Kidney tubule cell (primary cell): ENCODE results near the gene CDK11A.
"Not testable (repeated sequence)": the region's sequence is repeated elsewhere in the genome, so short reads cannot be mapped to it uniquely, and the experiment has no call there.

Experiments
- DNase-seq: peaks from one replicate; pipeline ENCODE4 v3.0.0-alpha.2; 2018; ENCODE audit warnings: low spot score

The CDK11A gene

DNA sequence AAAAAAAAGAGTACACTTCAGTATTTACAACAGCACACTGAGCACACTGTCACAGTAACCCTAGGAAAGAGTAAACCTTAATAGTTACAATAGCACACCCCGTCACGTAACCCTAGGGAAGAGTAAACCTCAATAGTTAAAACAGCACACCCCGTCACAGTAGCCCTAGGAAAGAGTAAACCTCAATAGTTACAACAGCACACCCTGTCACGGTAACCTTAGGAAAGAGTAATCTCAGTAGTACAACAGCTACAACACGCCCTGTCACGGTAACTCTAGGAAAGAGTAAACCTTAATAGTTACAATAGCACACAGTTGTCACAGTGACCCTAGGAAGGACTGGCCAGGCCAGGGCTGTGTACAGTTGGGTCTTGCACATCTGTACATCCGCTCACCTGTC is 3.0 kb downstream of the CDK11A start:
- no peak for DNase-seq

GRCh38 chr1:1715109-1715883 is 8.9 kb downstream of the CDK11A start:
- DNase-seq = not testable (repeated sequence)

DNA sequence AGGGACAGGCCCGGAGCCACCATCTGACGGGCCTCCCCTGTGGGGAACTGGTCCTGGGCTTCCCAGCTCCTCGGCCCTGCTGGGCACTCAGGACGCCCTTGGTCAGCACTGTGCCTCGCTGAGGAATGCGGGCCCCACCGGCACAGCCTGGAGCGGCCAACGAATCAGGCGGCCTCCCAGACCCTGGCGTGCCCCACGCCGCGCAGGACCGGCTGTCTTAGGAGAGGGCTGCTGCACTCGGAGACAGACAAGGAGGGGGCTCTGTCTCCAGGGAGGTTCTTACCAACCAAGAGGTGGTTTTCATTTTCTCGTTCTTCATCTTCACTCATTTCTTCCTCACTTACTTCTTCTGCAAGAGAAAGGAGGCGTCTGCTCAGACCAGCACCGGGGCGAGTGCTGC is 16.3 kb downstream of the CDK11A start:
- DNase-seq = not testable (repeated sequence)

DNA sequence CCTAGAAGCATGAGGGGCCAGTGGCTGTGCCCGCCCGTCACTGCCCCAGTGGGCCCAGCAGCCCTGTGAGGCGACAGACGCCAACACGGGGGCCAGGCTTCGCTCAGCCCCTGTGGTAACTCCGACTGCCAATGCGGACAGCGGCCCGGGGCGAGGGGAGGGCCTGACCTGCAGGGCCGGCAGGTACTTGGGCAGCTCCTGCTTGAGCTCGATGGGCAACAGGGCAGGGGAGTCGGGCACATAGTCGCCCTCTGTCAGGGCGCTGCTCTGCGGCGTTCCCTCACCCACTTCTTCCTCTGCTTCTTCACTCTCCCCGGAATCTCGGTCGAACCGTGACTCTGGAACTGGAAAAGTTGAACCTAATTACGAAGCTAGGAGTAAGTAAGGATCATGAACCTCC is 16.9 kb downstream of the CDK11A start:
- DNase-seq = not testable (repeated sequence)

- DNase-seq = not testable (repeated sequence)
Observed at GRCh38 chr1:1705623-1706022, 18.5 kb downstream of the CDK11A start.

DNA sequence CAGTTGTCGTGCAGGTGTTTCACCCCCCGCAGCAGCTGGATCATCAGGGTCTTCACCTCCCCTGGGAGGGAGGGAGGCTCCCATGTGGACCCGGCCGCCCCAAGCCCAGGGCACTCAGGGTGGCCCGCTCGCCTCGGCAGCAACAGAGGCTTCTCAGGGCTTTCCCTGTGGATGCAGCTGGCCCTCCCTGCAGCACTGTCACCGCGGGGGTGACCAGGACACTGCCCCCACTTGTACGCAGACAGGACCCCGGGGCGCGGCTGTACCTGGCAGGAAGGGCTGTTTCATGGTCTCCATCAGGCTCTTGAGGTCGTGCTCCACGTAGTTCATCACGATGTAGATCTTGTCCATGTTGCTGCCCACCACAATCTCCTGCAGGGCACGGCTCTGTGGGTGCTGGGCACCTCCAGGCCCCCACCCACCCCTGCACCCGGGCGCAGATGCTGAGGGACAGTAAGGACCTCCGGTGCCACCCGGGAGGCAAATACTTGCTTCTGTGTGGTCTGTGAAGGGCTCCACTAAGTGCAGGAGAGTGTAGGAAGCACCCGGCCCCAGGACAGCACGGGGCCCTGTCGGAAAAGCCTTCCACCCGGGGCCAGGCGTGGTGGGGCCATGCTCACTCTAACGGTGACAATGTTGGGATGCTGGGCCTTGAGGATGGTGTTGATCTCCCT is 19.7 kb downstream of the CDK11A start:
- DNase-seq = not testable (repeated sequence)

DNA sequence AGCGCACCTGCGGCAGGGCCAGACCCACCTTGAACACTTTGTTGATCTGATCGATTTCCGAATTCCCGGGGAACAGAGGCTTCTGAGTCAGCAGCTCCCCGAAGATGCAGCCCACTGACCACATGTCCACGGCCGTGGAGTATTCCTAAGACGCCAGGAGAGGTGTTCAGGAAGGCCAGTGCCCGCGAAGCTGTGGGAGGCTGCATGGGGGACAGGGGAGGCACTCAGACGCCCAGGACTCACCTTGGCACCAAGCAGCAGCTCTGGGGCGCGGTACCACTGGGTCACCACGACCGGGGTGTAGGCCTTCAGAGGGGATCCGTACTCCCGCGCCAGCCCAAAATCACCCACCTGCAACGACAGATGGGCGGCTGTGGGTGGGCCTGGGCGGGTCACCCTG is 20.4 kb downstream of the CDK11A start:
- no peak for DNase-seq

DNA sequence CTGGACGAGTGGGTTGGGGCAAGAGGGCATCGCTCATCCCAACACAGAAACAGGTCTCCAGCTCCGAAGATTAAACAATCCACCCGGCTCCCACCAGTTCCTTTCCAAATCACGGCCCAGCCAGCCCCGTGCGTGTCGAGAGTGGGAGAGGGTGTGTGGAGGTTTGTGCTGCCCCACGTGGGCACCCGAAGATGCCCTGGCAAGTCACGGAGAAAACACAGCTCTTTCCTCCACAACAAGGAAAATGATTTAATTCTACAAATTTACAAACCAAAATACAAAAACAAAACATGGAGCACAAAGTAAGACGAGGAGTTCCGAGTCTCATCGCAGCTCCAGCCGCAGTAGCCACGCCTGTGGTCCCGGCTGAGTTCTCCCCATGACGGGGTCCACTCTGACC is 21.7 kb downstream of the CDK11A start:
- DNase-seq = not testable (repeated sequence)

- DNase-seq = not testable (repeated sequence)
Observed at GRCh38 chr1:1700557-1700956, 23.6 kb downstream of the CDK11A start.

DNA sequence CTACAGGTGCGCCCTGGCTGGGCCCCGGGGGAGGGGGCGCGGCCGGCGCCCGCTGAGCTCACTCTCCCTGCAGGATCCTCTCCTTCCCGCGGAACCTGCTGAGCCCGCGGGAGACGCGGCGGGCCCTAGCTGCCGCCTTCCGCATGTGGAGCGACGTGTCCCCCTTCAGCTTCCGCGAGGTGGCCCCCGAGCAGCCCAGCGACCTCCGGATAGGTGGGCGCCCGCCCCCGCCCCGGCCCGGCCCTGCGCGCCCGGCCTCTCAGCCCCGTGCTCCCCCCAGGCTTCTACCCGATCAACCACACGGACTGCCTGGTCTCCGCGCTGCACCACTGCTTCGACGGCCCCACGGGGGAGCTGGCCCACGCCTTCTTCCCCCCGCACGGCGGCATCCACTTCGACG is 24.1 kb downstream of the CDK11A start:
- not testable (repeated sequence) for DNase-seq

GRCh38 chr1:1699061-1699460 is 25.1 kb downstream of the CDK11A start:
- DNase-seq = not testable (repeated sequence)

GRCh38 chr1:1697358-1698183 is 26.6 kb downstream of the CDK11A start:
- not testable (repeated sequence) for DNase-seq

DNA sequence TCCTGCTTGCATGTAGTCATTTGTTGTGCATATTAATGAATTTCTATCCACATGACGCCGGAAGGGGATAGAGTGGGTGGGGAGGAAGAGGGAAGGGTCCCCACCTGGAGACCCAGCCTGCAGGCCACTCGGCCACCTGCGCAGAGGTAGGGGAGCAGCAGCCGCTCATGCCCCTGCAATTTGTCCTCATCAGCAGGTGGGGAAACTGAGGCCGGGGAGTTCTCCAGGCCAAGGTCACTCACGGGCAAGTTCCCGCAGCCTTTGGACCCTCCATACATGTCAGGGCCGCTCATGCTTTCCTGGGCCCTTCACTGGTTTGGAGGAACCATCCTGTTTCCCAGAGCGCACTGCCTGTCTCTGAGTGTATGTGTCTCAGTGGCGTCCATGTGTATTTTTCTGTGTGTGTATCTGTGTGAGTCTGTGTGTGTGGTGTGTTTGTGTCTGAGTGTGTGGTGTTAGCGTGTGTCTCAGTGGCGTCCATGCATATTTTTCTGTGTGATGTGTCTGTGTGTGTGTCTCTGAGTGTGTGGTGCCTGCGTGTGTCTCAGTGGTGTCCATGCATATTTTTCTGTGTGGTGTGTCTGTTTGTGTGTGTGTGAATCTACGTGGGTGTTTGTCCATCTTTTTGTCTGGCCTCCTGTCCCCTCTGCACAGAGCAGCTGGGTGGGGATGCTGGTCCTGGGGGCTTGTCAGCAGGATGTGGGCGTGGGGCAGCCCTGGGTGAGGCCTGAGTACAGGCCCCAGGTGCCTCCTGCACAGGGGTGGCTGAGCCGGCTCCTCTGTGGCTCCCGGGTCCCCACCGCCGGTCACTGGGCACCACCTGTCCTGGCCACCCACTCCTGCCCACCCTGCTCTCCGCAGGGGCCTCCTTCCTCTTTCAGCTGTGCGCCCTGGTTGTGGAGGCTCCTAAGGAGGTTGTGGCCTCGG is 27.5 kb downstream of the CDK11A start:
- not testable (repeated sequence) for DNase-seq

DNA sequence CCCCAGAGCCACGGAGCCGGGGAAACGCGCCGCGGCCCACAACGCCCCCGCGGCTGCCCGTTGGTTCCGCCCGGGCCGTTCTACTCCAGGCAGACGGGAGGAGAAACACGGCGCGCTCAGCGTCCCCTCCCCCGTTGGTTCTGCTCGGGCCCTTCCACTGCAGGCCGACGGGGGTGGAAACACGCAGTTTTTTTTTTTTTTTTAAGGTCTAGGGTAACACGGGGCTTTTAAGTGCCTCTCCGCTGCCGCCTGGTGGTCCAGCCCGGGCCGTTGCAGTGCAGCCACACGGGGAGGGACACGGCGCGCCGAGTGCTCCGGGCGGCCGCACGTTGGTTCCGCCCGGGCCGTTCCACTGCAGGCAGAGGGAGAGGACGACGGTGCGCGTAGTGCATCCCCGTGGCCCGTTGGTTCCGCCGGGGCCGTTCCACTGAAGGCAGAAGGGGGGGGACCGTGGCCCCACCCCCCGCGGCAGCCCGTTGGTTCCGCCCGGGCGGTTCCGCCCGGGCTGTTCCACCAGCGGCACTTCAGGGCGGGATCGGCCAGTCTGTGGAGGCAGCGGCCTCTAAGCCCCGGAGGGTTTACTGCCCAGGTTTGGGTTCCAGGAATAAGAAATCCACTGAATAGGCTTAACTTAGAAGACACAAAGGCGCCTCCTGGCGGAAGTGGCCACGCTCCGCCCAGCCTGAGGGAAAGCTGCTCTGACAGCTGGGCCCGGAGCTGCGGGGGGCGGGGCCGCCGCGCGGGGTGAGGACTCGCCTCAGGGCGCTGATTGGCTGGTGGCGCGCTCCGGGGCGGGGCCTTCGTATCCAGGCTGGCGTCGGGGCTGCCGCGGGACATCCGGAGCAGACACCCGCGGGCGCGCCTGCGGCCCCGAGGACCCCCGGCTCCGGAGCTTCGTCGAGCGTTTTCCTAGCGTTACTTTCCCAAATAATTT is 31.2 kb downstream of the CDK11A start, which contains the start of gene SLC35E2B:
Gene SLC35E2B, minus strand, starts transcription at position 82 of the 934 bp plus-strand sequence. CDS start 16,096 bp downstream, outside the sequence.
- peak; percentile 87 for DNase-seq

- peak; percentile 56 for DNase-seq
Observed at GRCh38 chr1:1692324-1692713, 31.8 kb downstream of the CDK11A start.

GRCh38 chr1:1691443-1691842 is 32.7 kb downstream of the CDK11A start:
- DNase-seq = not testable (repeated sequence)

DNA sequence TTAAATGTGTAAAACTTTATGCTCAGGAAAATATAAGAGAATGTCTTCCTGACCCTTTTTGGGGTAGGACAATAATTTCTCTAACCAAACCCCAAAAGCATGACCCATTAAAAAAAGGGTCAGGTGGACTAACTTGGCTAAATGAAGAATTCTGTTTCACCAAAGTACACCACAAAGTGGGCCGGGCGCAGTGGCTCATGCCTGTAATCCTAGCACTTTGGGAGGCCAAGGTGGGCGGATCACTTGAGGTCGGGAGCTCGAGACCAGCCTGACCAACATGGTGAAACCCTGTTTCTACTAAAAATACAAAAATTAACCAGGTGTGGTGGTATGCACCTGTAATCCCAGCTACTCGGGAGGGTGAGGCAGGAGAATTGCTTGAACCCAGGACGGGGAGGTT is 34.6 kb downstream of the CDK11A start:
- not testable (repeated sequence) for DNase-seq

- DNase-seq = no peak
Observed at GRCh38 chr1:1687846-1688245, 36.3 kb downstream of the CDK11A start.

DNA sequence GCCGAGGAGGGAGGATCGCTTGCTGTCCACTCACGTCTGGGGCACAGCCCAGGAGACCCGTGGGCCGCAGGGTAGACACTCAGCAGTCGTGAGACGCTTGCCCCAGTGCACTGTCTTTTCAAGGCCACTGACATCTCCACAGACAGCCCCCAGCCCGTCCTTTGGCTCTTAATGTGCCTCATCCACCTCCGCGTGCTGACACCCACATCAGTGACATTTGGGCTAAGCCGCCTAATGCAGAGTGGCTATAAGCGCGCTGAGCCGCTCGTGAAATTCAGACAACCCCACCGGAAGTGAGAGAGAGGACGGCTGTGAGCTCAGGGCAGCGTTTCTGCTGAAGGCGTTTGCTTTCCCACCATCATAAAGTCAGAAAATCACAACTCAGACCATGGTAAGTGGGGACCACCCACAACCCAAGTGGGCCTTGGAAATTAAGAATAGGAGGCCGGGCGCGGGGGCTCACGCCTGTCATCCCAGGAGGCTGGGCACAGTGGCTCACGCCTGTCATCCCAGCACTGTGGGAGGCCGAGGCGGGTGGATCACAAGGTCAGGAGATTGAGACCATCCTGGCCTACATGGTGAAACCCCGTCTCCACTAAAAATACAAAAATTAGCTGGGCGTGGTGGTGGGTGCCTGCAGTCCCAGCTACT is 40.0 kb downstream of the CDK11A start:
- no peak for DNase-seq
